UCSD-AML1 (cell line): ENCODE measurements around the gene PPP1R27.

Source experiments
- DNase-seq: peaks from one replicate; lab custom pipeline; 2025; ENCODE audit not compliant: unreplicated experiment; lab: John Stamatoyannopoulos, UW

PPP1R27 gene

GRCh38 chr17:81863123-81863675 is 28.3 kb upstream of the PPP1R27 start:
- DNase-seq, result no peak

- peak; percentile 100 for DNase-seq
These were observed 26.1 kb upstream of the PPP1R27 start for GRCh38 chr17:81860756-81861568.

GRCh38 chr17:81859906-81860755 is 25.3 kb upstream of the PPP1R27 start, which contains the start of gene P4HB:
P4HB (minus strand) TSS chr17:81860535; CDS start chr17:81860471, 64 bp downstream.
- no peak for DNase-seq

- DNase-seq, result no peak
These were observed 24.4 kb upstream of the PPP1R27 start for GRCh38 chr17:81858967-81859905.

GRCh38 chr17:81858170-81858966 is 23.5 kb upstream of the PPP1R27 start:
- no peak for DNase-seq

- DNase-seq, result no peak
These were observed 20.3 kb upstream of the PPP1R27 start for GRCh38 chr17:81854974-81855774.

GRCh38 chr17:81852237-81852636 is 17.4 kb upstream of the PPP1R27 start:
- DNase-seq, result no peak

- no peak for DNase-seq
These were observed 16.6 kb upstream of the PPP1R27 start for GRCh38 chr17:81851423-81851822.

GRCh38 chr17:81849457-81849856 is 14.6 kb upstream of the PPP1R27 start:
- no peak for DNase-seq

GRCh38 chr17:81846743-81847689 is 12.2 kb upstream of the PPP1R27 start:
- no peak for DNase-seq

- no peak for DNase-seq
These were observed 11.3 kb upstream of the PPP1R27 start for GRCh38 chr17:81845881-81846742.

GRCh38 chr17:81845361-81845760 is 10.5 kb upstream of the PPP1R27 start:
- DNase-seq, result no peak

GRCh38 chr17:81844887-81845286 is 10.0 kb upstream of the PPP1R27 start:
- DNase-seq, result no peak

- no peak for DNase-seq
These were observed 9.5 kb upstream of the PPP1R27 start for GRCh38 chr17:81844327-81844851.

GRCh38 chr17:81843713-81844326 is 9.0 kb upstream of the PPP1R27 start:
- no peak for DNase-seq
